ENCODE measurements around the gene LRRC2. TPM values are rescaled to one million over a fixed set of nuclear protein-coding genes. Genes with fewer than 3 reads are reported as not detected.

LRRC2 gene
- total and polyA plus RNA-seq, 12 donors: 0.09 to 4.7 (median 1.2) TPM; not detected in 1

GRCh38 chr3:46484388-46484787, 81.7 kb downstream of the LRRC2 start:
- no peak for TF ChIP-seq CTCF (IDR thresholded peaks at IDR 0.05)
- no peak for DNase-seq
- 80 to 100% (median 87%) methylated on average over 1 of the region's 1 CpG for WGBS, 4 donors
- Histone ChIP-seq H3K9me3 (replicated peaks in 1 of 3) (no peaks in the 10 kb centered on the region), H3K36me3 (replicated peaks in 1 of 2) (no peaks in the 10 kb centered on the region), H3K27me3 (no peaks in the 10 kb centered on the region), H3K27ac (no peak overlapping the region), H3K4me1 (replicated peaks in 1 of 2) (no peaks in the 10 kb centered on the region), H3K4me3 (no peak overlapping the region)
- intact Hi-C loops (cut with DNase I): no loop called here

- peak in 1 of 7 donors; percentile 5 for DNase-seq
- Histone ChIP-seq H3K27ac (no peak overlapping the region), H3K9me3 (replicated peaks in 1 of 3) (no peaks in the 10 kb centered on the region), H3K27me3 (no peaks in the 10 kb centered on the region), H3K4me1 (replicated peaks in 1 of 2) (no peaks in the 10 kb centered on the region), H3K4me3 (no peak overlapping the region), H3K36me3 (replicated peaks in 1 of 2) (no peaks in the 10 kb centered on the region)
- WGBS, 4 donors: 75 to 88% (median 82%) methylated on average over 2 of the region's 2 CpGs
- TF ChIP-seq POLR2A (IDR thresholded peaks at IDR 0.05): no peak
- TF ChIP-seq CTCF (IDR thresholded peaks at IDR 0.05): no peak
- intact Hi-C loops (cut with DNase I): no loop called here
Observed at GRCh38 chr3:46483825-46484224, 82.3 kb downstream of the LRRC2 start.

GRCh38 chr3:46482632-46483350, 83.3 kb downstream of the LRRC2 start:
- TF ChIP-seq POLR2A (IDR thresholded peaks at IDR 0.05) (no peak), CTCF (IDR thresholded peaks at IDR 0.05) (no peak)
- H3K27ac ChIP-seq: no peak overlapping the region
- no peaks in the 10 kb centered on the region for H3K9me3 ChIP-seq (replicated peaks in 1 of 3)
- no peak for DNase-seq
- no peaks in the 10 kb centered on the region for H3K36me3 ChIP-seq (replicated peaks in 1 of 2)
- peaks cover 4% of the 10 kb centered on the region for H3K27me3 ChIP-seq
- WGBS, 4 donors: 82 to 94% (median 87%) methylated on average over 1 of the region's 1 CpG
- intact Hi-C loops (cut with DNase I): no loop called here
- no peak overlapping the region for H3K4me3 ChIP-seq
- H3K4me1 ChIP-seq (replicated peaks in 1 of 2): no peaks in the 10 kb centered on the region

GRCh38 chr3:46481636-46482035, 84.5 kb downstream of the LRRC2 start:
- intact Hi-C loops (cut with DNase I): no loop called here
- Histone ChIP-seq H3K9me3 (replicated peaks in 1 of 3) (no peaks in the 10 kb centered on the region), H3K27ac (no peak overlapping the region), H3K4me1 (replicated peaks in 1 of 2) (no peaks in the 10 kb centered on the region), H3K36me3 (replicated peaks in 1 of 2) (no peaks in the 10 kb centered on the region), H3K27me3 (peaks cover 4% of the 10 kb centered on the region), H3K4me3 (no peak overlapping the region)
- 84 to 89% (median 87%) methylated on average over 4 of the region's 4 CpGs for WGBS, 4 donors
- DNase-seq: no peak
- TF ChIP-seq POLR2A (IDR thresholded peaks at IDR 0.05) (no peak), CTCF (IDR thresholded peaks at IDR 0.05) (no peak)

Data from adrenal gland (tissue), 12 donors.